OCI-LY1 (cell line): Measurements from ENCODE around the gene SUGCT.

Source experiments
- EZH2 ChIP-seq: fragments of 200-600 bp; sonication (generic), shearing (Covaris generic); IDR thresholded peaks from 2 replicates; pipeline ENCODE4 v1.8.0; 2017; ENCODE audit warnings: borderline replicate concordance, mixed run types, mild to moderate bottlenecking, antibody characterized with exemption, low read length, moderate library complexity, mixed read lengths
- TF ChIP-seq, protein P1 (sequence below): fragments of 200-600 bp; sonication (generic), shearing (Covaris generic); IDR thresholded peaks from 2 replicates; pipeline ENCODE4 v1.5.1; 2017; ENCODE audit warnings: mild to moderate bottlenecking, antibody characterized with exemption, low read length, moderate library complexity, mixed read lengths

DNA sequence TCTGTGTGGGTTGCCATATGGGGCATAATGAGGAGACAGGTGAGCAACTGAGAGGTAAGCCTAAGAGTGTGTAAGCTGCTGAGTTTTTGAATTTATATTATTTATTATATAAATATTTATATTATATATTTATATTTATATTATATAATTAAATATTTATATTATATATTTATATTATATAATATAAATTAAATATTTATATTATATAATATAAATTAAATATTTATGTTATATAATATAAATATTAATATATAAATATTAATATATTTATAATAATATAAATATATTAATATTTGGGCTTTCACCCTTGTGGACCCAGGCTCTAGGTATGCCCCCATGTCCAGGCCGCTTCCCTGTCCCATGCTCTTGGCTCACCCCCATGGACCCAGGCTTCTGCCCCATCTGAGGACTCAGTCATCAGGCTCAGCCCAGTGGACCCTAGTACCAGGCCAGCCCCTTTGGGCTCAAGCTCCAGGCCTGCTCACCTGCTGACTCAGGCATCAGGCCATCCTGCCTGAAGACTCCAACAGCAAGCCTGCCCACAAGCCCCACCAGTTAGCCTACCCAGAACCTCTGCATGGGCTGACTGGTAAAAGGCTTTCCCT, 755.4 kb downstream of the SUGCT start:
- TF ChIP-seq, protein P1, sequence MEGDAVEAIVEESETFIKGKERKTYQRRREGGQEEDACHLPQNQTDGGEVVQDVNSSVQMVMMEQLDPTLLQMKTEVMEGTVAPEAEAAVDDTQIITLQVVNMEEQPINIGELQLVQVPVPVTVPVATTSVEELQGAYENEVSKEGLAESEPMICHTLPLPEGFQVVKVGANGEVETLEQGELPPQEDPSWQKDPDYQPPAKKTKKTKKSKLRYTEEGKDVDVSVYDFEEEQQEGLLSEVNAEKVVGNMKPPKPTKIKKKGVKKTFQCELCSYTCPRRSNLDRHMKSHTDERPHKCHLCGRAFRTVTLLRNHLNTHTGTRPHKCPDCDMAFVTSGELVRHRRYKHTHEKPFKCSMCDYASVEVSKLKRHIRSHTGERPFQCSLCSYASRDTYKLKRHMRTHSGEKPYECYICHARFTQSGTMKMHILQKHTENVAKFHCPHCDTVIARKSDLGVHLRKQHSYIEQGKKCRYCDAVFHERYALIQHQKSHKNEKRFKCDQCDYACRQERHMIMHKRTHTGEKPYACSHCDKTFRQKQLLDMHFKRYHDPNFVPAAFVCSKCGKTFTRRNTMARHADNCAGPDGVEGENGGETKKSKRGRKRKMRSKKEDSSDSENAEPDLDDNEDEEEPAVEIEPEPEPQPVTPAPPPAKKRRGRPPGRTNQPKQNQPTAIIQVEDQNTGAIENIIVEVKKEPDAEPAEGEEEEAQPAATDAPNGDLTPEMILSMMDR: no peak
- TF ChIP-seq EZH2: no peak
